Mesenchymal stem cell (in vitro differentiated cells and primary cell): ENCODE data around the gene PPP1R3E.

Experiments used
- DNase-seq: peaks from one replicate; pipeline ENCODE4 v3.0.0-alpha.2; 2013
- H2AFZ ChIP-seq: one replicate; pipeline ENCODE4 v1.6.1; 2013; ENCODE audit warnings: low read depth, mild to moderate bottlenecking, control low read depth, inconsistent platforms, low read length, moderate library complexity
- H2AK5ac ChIP-seq: 2 replicates; pipeline ENCODE4 v1.6.1; 2013; ENCODE audit warnings: low read length, moderate library complexity, mild to moderate bottlenecking, inconsistent platforms; ENCODE audit not compliant: severe bottlenecking
- H2BK120ac ChIP-seq: one replicate; pipeline ENCODE4 v1.6.1; 2013; ENCODE audit warnings: low read depth, mild to moderate bottlenecking, inconsistent platforms, low read length, moderate library complexity
- H2BK12ac ChIP-seq, 2 experiments: one replicate each; pipeline ENCODE4 v1.6.1; 2013; ENCODE audit warnings: inconsistent platforms in 2 of 2, low read length in 2 of 2, mild to moderate bottlenecking in 2 of 2, moderate library complexity in 2 of 2, control low read depth in 1 of 2
- H2BK15ac ChIP-seq: one replicate; pipeline ENCODE4 v1.6.1; 2013; ENCODE audit warnings: mild to moderate bottlenecking, low read depth, inconsistent platforms; ENCODE audit not compliant: poor library complexity, severe bottlenecking
- H2BK5ac ChIP-seq: 2 replicates; pipeline ENCODE4 v1.6.1; 2013; ENCODE audit warnings: low read depth, mild to moderate bottlenecking, low read length, control low read depth, inconsistent platforms; ENCODE audit not compliant: poor library complexity, severe bottlenecking
- H3K14ac ChIP-seq, 2 experiments: one replicate each; pipeline ENCODE4 v1.6.1; 2013; ENCODE audit warnings: inconsistent platforms in 2 of 2, low read length in 2 of 2, control low read depth in 1 of 2, mild to moderate bottlenecking in 1 of 2, moderate library complexity in 1 of 2
- H3K18ac ChIP-seq, 2 experiments: one replicate each; pipeline ENCODE4 v1.6.1; 2013; ENCODE audit warnings: inconsistent platforms in 2 of 2, low read length in 2 of 2, control low read depth in 1 of 2, low read depth in 1 of 2, mild to moderate bottlenecking in 1 of 2
- H3K23ac ChIP-seq, 2 experiments: one replicate each; pipeline ENCODE4 v1.6.1; 2013; ENCODE audit warnings: inconsistent platforms in 2 of 2, low read length in 2 of 2, mild to moderate bottlenecking in 2 of 2, moderate library complexity in 2 of 2, control low read depth in 1 of 2
- H3K27ac ChIP-seq: 2 replicates; pipeline ENCODE4 v1.5.1; 2013; ENCODE audit warnings: mild to moderate bottlenecking, moderate library complexity, low read length, control low read depth, inconsistent platforms; ENCODE audit not compliant: poor library complexity, severe bottlenecking
- H3K27me3 ChIP-seq, 2 experiments: 2 replicates each; pipeline versions ENCODE4 v1.6.1 to v1.7.0; 2013; ENCODE audit warnings: low read length in 2 of 2, mild to moderate bottlenecking in 2 of 2, moderate library complexity in 2 of 2, control low read depth in 1 of 2, inconsistent platforms in 1 of 2; ENCODE audit not compliant: control insufficient read depth in 1 of 2, insufficient read depth in 1 of 2
- H3K36me3 ChIP-seq, 2 experiments: 2 replicates each; pipeline versions ENCODE4 v1.6.1 to v1.7.0; 2013; ENCODE audit warnings: low read length in 2 of 2, control low read depth in 1 of 2, inconsistent platforms in 1 of 2, low read depth in 1 of 2, mild to moderate bottlenecking in 1 of 2; ENCODE audit not compliant: insufficient read depth in 2 of 2, control insufficient read depth in 1 of 2
- H3K4ac ChIP-seq, 2 experiments: one replicate each; pipeline ENCODE4 v1.6.1; 2013; ENCODE audit warnings: inconsistent platforms in 2 of 2, low read length in 2 of 2, mild to moderate bottlenecking in 2 of 2, moderate library complexity in 2 of 2, control low read depth in 1 of 2, low read depth in 1 of 2
- H3K4me1 ChIP-seq: 2 replicates; pipeline ENCODE4 v1.6.1; 2013; ENCODE audit warnings: low read depth, low read length, control low read depth; ENCODE audit not compliant: control insufficient read depth, insufficient read depth
- H3K4me2 ChIP-seq: 2 replicates; pipeline ENCODE4 v1.6.1; 2013; ENCODE audit warnings: low read length, mild to moderate bottlenecking, inconsistent platforms; ENCODE audit not compliant: poor library complexity, severe bottlenecking
- H3K4me3 ChIP-seq, 2 experiments: 2 replicates each; pipeline versions ENCODE4 v1.5.1 to v1.7.0; 2013; ENCODE audit warnings: low read length in 2 of 2, mild to moderate bottlenecking in 2 of 2, control low read depth in 1 of 2, low read depth in 1 of 2; ENCODE audit not compliant: insufficient read depth in 1 of 2
- H3K79me1 ChIP-seq: replicated peaks from 2 replicates; pipeline ENCODE4 v1.6.1; 2013; ENCODE audit warnings: mild to moderate bottlenecking, control low read depth, low read length, inconsistent platforms; ENCODE audit not compliant: poor library complexity, severe bottlenecking
- H3K9ac ChIP-seq: 2 replicates; pipeline ENCODE4 v1.7.0; 2013; ENCODE audit warnings: mild to moderate bottlenecking, low read length, moderate library complexity
- H3K9me3 ChIP-seq: 2 replicates; pipeline ENCODE4 v1.7.0; 2013; ENCODE audit warnings: mild to moderate bottlenecking, low read length; ENCODE audit not compliant: control insufficient read depth
- H4K8ac ChIP-seq: one replicate; pipeline ENCODE4 v1.6.1; 2013; ENCODE audit warnings: inconsistent platforms, mild to moderate bottlenecking, low read length, moderate library complexity
- H4K91ac ChIP-seq: one replicate; pipeline ENCODE4 v1.6.1; 2013; ENCODE audit warnings: mild to moderate bottlenecking, low read length, inconsistent platforms
- WGBS: methylation state at CpG from one replicate; pipeline ENCODE4 v1.1.7; 2013; ENCODE audit warnings: mixed read lengths; 5-methylcytosine and 5-hydroxymethylcytosine counted together

Gene PPP1R3E

GRCh38 chr14:23300687-23301223 is 1.9 kb downstream of the PPP1R3E start:
- Histone ChIP-seq H3K9me3 (no peaks in the 10 kb centered on the region), H3K23ac (no peak overlapping the region), H3K18ac (peak overlapping the region; percentile 37 to 84), H3K4me1 (peaks cover 12% of the 10 kb centered on the region), H2AFZ (no peak overlapping the region), H3K27ac (peak overlapping the region; percentile 88), H3K4ac (peak overlapping the region; percentile 73 to 94), H3K79me1 (peaks cover 9% of the 10 kb centered on the region), H3K9ac (peak overlapping the region; percentile 98), H2BK120ac (peak overlapping the region; percentile 77), H3K36me3 (peaks cover 6 to 7% of the 10 kb centered on the region in 2 experiments), H2AK5ac (peak overlapping the region; percentile 12), H4K91ac (peak overlapping the region; percentile 73), H4K8ac (peak overlapping the region; percentile 87), H2BK15ac (no peak overlapping the region), H3K27me3 (no peaks in the 10 kb centered on the region), H3K14ac (peak overlapping the region in 1 of 2 experiments; percentile 44), H3K4me2 (peak overlapping the region; percentile 69), H2BK5ac (no peak overlapping the region), H2BK12ac (peak overlapping the region in 1 of 2 experiments; percentile 77), H3K4me3 (peak overlapping the region; percentile 52 to 100)
- 18% methylated on average over 12 of the region's 13 CpGs for WGBS
- DNase-seq, result no peak

DNA sequence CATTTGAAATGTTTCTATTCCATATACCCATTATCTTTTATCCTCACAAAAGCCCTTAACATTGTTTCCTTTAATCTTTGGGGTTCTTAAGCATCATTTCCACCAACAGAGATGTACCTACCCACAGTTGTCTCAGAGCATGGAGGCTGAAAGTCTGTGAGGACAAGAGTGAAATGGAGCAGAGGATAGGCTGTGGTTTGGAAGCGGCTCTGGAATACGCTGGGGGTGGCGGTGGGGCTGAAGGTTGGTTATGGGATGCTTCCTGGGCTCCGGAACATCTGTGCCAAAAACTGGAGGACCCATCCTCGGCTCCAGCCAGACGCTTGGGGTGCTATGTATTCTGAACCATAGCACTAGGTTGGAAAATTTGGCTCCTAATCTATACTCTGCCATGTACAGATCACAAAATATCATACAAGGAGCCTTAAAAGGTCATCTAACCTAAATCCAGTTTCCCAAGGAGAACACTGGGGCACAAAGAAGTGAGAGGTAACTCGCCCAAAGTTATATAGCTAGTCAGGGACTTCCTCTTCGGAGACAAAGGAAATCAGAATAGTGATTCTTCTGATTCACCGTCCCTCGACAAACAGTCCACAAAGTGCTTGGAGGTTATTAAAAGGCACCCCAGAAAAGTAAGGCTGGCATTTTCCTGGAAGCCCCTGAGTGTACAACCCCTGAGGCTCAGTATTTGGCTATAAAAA is 2.5 kb downstream of the PPP1R3E start:
- H3K4me1 ChIP-seq, result peaks cover 12% of the 10 kb centered on the region
- 91% methylated on average over 10 of the region's 10 CpGs for WGBS
- H2BK12ac ChIP-seq, result peak overlapping the region in 1 of 2 experiments; percentile 17

GRCh38 chr14:23299211-23299957 is 3.3 kb downstream of the PPP1R3E start:
- Histone ChIP-seq H2BK5ac (no peak overlapping the region), H2BK120ac (no peak overlapping the region), H3K4me2 (no peak overlapping the region), H3K27ac (no peak overlapping the region), H2BK12ac (no peak overlapping the region), H3K23ac (no peak overlapping the region), H2AK5ac (no peak overlapping the region), H4K8ac (no peak overlapping the region), H3K9ac (peak overlapping the region; percentile 98), H3K4me3 (peak overlapping the region in 1 of 2 experiments; percentile 100), H3K4ac (no peak overlapping the region), H3K18ac (no peak overlapping the region), H2BK15ac (no peak overlapping the region), H3K79me1 (peaks cover 9% of the 10 kb centered on the region), H3K9me3 (no peaks in the 10 kb centered on the region), H4K91ac (no peak overlapping the region), H3K27me3 (no peaks in the 10 kb centered on the region), H3K14ac (no peak overlapping the region), H3K36me3 (peaks cover 6 to 8% of the 10 kb centered on the region in 2 experiments), H3K4me1 (peaks cover 13% of the 10 kb centered on the region), H2AFZ (no peak overlapping the region)
- DNase-seq, result peak; percentile 80
- no CpG with 5 or more reads among the region's 2 CpGs for WGBS

More for the DNA sequence above, 2.5 kb downstream of the PPP1R3E start:
- H4K8ac ChIP-seq, result peak overlapping the region; percentile 87
- no peak for DNase-seq
- no peak overlapping the region for H3K14ac ChIP-seq
- no peaks in the 10 kb centered on the region for H3K9me3 ChIP-seq
- H2BK120ac ChIP-seq, result peak overlapping the region; percentile 21
- H3K18ac ChIP-seq, result peak overlapping the region; percentile 37 to 84
- H2BK15ac ChIP-seq, result peak overlapping the region; percentile 62
- peak overlapping the region; percentile 88 for H3K27ac ChIP-seq
- no peak overlapping the region for H2AFZ ChIP-seq
- H3K4me3 ChIP-seq, result peak overlapping the region; percentile 52 to 100
- H3K23ac ChIP-seq, result no peak overlapping the region
- H3K27me3 ChIP-seq, result no peaks in the 10 kb centered on the region
- H3K79me1 ChIP-seq, result peaks cover 9% of the 10 kb centered on the region
- peak overlapping the region; percentile 46 to 94 for H3K4ac ChIP-seq
- peak overlapping the region; percentile 98 for H3K9ac ChIP-seq
- H2AK5ac ChIP-seq, result no peak overlapping the region
- H4K91ac ChIP-seq, result no peak overlapping the region
- no peak overlapping the region for H2BK5ac ChIP-seq
- peak overlapping the region; percentile 69 for H3K4me2 ChIP-seq
- H3K36me3 ChIP-seq, result peaks cover 6 to 8% of the 10 kb centered on the region in 2 experiments
